GM18951 (cell line): Measurements from ENCODE around the gene FIG4.
"Not testable (repeated sequence)": the region's sequence is repeated elsewhere in the genome, so short reads cannot be mapped to it uniquely, and the experiment has no call there.

Experiments
- POLR2A ChIP-seq: IDR thresholded peaks from 4 replicates; pipeline ENCODE4 v1.6.1; 2011; ENCODE audit warnings: mild to moderate bottlenecking; ENCODE audit not compliant: insufficient read length, insufficient read depth; ENCODE audit errors: extremely low read depth
- in situ Hi-C: fragments of 300-500 bp; cut with MboI; formaldehyde crosslinking; loops from one replicate; pipeline ENCODE4 v1.12.0; 2022; ENCODE audit warnings: low sequenced_read_pairs, mixed read lengths, inconsistent platforms; ENCODE audit not compliant: unreplicated experiment

FIG4 gene

DNA sequence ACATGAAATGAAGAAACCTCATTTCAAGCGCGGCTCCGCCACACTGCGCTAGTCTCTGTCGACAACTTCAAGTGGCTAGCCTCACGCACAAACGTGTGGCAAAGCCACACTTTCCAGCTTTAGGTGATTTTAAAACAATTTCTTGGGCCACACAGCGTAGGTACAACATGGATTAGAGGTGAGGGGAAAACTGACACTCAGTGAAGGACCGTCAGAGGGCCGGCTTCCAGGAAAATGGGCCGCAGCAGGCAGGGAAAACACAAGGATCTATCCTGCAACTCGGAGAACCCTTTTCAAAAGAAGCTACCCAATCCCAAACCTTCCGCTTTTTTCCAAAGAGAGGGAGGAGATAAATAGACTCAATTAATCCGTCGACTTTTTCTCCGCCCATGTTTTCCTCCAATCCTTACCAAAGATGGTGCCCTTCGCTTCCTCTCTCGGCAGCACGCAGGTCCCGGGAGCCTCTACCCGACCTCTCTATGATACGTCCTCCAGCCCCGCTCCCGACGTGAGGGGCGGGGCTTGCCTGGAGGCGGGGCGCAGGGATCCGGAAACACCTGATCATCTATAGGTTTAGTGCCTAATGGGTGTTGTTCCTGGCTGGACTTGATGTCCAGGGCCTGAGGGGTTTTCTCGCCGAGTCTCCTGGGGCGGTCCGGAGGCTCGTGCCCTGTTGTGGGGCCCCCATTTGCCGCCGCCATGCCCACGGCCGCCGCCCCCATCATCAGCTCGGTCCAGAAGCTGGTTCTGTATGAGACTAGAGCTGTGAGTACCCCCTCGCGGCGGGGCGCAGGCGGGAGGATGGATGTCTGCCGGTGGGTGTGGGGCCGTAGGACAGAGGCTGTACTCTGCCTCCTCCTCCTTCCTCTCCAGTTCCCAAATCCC, at the start of gene FIG4, which contains the start of gene AK9:
TSS of gene FIG4 (plus strand) at position 560 of the 885 bp plus-strand sequence. CDS start at position 700, 140 bp downstream.
TSS of gene AK9 (minus strand) at position 466 of the 885 bp plus-strand sequence. CDS start 15,457 bp downstream, outside the sequence.
- in situ Hi-C loops, result loop anchor here (10.0 kb wide), 1 partner anchor 704 kb away; no protein-coding TSS in a partner anchor
- TF ChIP-seq POLR2A, result peak; percentile 71

DNA sequence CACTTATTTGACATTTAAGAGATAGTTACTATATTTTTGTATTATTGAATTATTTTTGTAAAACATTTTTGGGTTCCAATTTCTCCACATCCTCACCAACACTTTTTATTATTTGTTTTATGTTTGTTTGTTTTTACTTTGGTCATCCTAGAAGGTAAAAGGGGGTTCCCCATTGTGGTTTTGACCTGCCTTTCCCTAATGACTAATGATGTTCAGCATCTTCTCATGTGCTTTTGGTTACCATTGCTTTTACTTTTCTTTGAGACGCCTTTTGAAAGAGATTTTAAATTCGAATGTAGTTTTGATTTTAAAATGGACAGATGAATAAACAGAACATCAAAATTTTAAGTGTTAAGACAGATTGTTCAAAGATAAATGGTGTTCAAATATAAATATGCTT, 47.0 kb upstream of the FIG4 start:
- no peak for TF ChIP-seq POLR2A
- in situ Hi-C loops, result no loop called here

DNA sequence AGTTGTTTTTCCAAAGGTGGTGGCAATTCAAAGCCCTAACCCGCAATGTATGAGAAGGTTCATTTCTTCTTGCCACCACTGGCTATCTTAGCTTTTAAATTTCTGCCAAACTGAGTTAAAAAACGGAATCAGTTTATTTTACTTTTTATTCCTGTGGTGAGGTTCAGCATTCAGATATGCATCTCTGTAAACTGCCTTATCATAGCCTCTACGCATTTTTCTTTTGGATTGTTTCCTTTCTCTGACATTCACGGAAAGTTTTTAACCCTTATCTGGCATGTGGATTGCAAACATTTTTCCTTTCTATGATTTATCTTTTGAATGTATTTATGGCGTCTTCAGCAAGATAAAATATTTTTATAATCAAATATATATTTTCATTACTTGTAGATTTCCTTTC, 37.8 kb upstream of the FIG4 start:
- no peak for TF ChIP-seq POLR2A
- in situ Hi-C loops, result no loop called here

DNA sequence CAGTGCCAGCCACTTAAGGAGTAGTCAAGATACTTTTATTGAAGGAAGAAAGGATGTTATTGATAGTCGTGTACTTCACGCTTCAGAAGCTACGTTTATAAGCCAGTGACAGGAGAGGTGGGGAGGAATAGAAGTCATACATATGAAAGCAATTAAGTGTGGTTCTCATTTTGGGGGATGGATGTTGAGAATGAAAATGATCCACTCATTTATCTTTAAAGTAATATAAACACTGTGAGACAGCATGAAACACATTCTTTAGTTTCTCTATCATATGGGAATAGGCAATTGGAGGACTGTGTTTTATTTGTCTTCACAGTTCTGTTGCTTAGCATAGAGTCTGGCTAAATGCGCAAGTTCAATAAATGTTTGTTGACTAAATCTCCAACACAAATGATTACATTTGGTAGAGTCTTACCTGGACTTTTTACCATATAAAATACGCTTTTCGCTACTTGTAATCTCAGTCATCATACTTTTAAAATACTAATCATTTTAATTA, 35.3 kb upstream of the FIG4 start:
- in situ Hi-C loops, result no loop called here
- no peak for TF ChIP-seq POLR2A

DNA sequence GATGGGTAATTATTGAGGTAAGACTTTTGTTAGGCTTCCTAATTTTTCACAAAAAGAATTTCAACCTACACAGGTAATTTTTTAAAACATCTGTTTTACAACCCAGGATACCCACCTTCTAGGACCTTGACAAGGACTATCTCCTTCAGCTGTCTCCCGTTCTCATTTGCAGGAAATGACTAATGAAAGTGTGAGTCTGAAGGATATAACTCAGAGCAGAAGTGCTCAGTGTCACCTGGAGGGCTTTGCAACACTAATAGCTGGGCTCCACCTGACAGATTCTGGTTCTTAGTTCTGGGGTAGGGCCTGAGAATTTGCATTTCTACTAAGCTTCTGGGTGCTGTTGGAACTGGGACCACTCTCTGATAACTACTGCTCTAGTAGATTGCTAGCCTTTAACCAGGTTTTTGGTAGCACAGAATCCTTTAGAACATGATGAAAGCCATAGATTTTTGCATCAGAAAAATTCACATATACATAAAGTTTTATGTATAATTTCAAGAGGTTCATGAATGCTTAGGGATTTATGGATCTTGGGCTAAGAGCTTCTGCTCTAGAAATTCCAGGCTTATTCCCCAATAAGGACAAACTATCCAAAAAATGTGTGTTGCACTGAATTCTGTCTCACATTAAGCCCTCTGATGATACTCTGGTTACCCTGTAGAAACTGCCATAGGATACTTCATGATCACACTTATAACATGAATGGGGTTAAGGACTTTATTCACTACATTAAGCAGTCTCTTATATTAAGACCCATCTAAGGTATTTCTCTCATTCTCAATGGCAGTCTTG, 30.4 kb upstream of the FIG4 start:
- in situ Hi-C loops, result no loop called here
- no peak for TF ChIP-seq POLR2A

DNA sequence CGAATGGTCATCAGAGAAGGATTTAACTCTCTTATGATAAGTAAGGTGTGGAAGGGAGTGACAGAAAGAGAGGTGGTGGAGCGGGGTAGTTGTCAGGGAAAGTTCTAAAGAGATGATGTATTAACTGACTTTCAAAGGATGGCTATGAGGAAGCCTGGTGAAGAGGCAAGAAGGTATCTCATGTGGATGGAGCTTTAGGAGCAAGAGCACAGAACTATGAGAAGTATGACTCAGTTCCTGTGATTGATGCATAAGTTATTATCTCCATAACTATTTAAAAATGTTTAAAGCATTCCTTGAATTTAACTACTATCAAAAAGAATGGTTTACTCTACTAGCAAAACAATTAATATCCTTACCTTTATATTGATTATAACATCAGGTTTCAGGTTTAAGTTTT, 28.9 kb upstream of the FIG4 start:
- in situ Hi-C loops, result no loop called here
- no peak for TF ChIP-seq POLR2A

DNA sequence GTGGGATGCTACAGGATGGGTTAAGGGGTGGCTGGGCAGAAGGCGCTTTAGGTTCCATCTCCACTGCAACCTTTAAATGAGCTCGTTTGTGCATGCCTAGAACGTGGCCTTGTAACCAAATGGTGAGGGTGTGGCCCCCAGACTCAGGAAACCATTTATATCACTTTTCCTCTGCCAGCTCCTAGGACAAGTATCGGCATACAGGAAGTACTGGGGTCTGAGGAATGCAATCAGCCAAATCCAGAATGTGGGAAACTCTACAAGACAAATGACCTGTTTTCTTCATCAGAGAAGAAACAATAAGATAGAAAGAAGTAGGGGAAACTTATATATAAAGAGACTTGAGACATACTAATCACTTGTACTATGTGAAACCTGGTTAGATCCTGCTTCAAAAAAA, 21.3 kb upstream of the FIG4 start:
- no peak for TF ChIP-seq POLR2A

DNA sequence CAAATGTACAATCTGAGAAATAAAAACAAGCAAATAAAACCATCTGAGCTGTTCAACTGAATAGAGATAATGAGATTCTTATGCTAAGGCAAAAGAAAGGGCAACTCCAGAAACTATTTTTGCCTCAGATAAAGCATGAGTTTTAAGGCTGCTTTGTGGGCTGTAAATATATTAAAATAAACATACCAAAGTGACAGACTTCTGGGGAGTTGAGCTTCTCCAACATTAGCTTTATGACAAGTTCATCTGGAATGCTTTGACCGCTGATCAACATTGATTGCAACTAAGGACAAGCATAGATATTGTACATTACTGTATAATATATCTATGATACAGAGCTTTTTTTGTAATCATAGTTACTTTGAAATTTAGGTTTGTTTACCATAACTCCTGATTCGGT, 19.4 kb upstream of the FIG4 start:
- in situ Hi-C loops, result no loop called here
- no peak for TF ChIP-seq POLR2A

More for the DNA sequence above, 21.3 kb upstream of the FIG4 start:
- in situ Hi-C loops, result no loop called here

DNA sequence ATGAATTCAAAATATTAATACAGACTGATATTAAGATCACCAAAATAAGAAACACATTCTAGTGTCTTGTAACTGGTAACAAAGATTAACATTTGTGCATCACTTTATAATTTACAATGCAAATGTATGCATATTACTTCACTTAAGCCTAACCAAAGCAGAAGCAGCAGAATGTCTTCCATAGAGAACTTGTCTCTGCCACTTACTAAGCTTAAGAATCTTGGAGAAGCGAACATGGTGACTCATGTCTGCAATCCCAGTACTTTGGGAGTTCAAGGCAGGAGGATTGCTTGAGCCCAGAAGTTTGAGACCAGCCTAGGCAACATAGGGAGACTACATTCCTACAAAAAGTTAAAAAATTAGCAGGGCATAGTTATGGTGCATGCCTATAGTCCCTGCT, 18.9 kb upstream of the FIG4 start:
- TF ChIP-seq POLR2A, result no peak
- in situ Hi-C loops, result no loop called here

DNA sequence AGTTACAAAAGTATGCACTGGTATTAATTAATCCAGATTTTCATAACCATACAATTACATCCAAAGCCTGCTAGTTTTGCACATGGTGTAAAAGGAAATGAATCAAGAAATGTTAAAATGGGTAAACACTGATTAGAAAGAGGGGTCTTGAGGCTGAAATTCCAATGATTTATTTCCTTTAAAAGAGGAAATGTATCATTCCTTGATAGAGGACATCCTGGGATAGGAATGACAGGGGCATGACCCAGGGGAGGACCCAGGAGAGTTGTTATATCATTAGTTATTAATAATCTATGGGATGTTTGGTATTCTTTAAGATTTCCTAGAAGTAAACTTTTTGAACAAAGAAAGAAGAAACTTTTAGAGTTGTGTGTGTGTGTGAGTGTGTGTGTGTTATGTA, 18.3 kb upstream of the FIG4 start:
- no peak for TF ChIP-seq POLR2A
- in situ Hi-C loops, result no loop called here

DNA sequence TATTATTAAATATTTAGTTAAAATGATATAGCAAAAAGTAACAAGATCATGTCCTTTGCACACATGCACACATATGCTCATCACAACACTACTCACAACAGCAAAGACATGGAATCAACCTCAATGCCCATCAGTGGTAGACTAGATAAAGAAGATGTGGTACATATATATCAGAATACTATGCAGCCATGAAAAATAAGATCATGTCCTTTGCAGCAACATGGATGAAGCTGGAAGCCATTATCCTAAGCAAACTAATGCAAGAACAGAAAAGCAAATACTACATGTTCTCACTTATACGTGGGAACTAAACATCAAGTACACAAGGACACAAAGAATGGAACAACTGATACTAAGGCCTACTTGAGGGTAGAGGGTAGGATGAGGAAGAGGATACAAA, 14.4 kb upstream of the FIG4 start:
- TF ChIP-seq POLR2A, result no peak
- in situ Hi-C loops, result no loop called here

DNA sequence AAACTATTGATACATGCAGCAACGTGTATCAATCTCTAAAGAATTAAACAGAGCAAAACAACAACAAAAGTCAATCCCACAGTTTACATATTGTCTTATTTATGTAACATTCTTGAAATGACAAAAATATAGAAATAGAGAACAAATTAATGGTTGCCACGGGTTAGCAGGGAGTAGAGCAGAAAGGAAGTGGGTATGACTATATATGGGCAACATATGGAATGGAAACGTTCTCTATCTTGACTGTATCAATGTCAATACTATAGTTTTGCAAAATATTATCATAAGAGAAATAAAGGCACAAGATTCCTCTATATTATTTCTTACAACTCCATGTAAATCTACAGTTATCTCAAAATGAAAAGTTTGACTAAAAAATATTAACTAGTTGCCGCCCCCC, 12.9 kb upstream of the FIG4 start:
- in situ Hi-C loops, result no loop called here
- no peak for TF ChIP-seq POLR2A

DNA sequence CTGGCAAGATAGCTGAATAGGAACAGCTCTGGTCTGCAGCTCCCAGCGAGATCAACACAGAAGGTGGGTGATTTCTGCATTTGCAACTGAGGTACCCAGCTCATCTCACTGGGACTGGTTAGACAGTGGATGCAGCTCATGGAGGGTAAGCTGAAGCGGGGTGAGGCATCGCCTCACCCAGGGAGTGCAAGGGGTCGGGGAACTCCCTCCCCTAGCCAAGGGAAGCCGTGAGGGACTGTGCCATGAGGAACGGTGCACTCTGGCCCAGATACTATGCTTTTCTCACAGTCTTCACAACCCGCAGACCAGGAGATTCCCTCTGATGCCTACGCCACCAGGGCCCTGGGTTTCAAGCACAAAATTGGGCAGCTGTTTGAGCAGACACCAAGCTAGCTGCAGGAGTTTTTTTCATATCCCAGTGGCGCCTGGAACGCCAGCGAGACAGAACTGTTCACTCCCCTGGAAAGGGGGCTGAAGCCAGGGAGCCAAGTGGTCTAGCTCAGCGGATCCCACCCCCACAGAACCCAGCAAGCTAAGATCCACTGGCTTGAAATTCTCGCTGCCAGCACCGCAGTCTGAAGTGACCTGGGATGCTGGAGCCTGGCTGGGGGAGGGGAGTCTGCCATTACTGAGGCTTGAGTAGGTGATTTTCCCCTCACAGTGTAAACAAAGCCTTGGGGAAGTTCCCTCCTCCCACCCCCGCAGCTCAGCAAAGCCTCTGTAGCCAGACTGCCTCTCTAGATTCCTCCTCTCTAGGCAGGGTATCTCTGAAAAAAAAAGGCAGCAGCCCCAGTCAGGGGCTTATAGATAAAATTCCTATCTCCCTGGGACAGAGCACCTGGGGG, 12.2 kb upstream of the FIG4 start:
- in situ Hi-C loops, result not testable (repeated sequence)
